HepG2 (cell line): ENCODE measurements around the gene BBC3. TPM values are rescaled to one million over a fixed set of nuclear protein-coding genes. Genes with fewer than 3 reads are reported as not detected.

ENCODE experiments used
- ADNP ChIP-seq: sonication (generic); formaldehyde crosslinking; IDR thresholded peaks from 2 replicates; pipeline ENCODE4 v1.4.0; 2020; ENCODE audit warnings: missing genetic modification reagents
- AKAP8 ChIP-seq: sonication (generic); formaldehyde crosslinking; IDR thresholded peaks from 2 replicates; pipeline ENCODE4 v1.5.1; 2020; ENCODE audit warnings: mild to moderate bottlenecking, missing genetic modification reagents
- CENPX ChIP-seq: sonication (generic); formaldehyde crosslinking; IDR thresholded peaks from 2 replicates; pipeline ENCODE4 v1.9.0; 2021; ENCODE audit warnings: mild to moderate bottlenecking, missing genetic modification reagents, moderate library complexity
- CHD4 ChIP-seq: fragments of 200-600 bp; sonication (generic); IDR thresholded peaks from 2 replicates; pipeline ENCODE4 v1.7.0; 2017; ENCODE audit warnings: mild to moderate bottlenecking, low read length, borderline replicate concordance
- HMGXB4 ChIP-seq, 2 experiments: sonication (generic) in 1 of 2; formaldehyde crosslinking in 1 of 2; IDR thresholded peaks; 2 replicates each; pipeline versions ENCODE4 v1.4.0 to v1.6.1; 2018 to 2020; ENCODE audit warnings: missing genetic modification reagents in 2 of 2, borderline replicate concordance in 1 of 2, low read depth in 1 of 2, mild to moderate bottlenecking in 1 of 2, missing biosample characterization in 1 of 2
- HNF4G ChIP-seq, 2 experiments: sonication (generic) in 1 of 2; formaldehyde crosslinking in 1 of 2; IDR thresholded peaks; 2 replicates each; pipeline versions ENCODE4 v1.4.0 to v1.6.1; 2011 to 2020; ENCODE audit warnings: borderline replicate concordance in 2 of 2, low read depth in 2 of 2, mild to moderate bottlenecking in 2 of 2, low read length in 1 of 2, missing genetic modification reagents in 1 of 2, moderate library complexity in 1 of 2
- KDM3A ChIP-seq: IDR thresholded peaks from 2 replicates; pipeline ENCODE4 v1.6.1; 2018; ENCODE audit warnings: low read depth, missing compliant biosample characterization
- MIER2 ChIP-seq: IDR thresholded peaks from 2 replicates; pipeline ENCODE4 v1.6.1; 2016; ENCODE audit warnings: missing biosample characterization, missing genetic modification reagents
- NCOA1 ChIP-seq: sonication (generic); formaldehyde crosslinking; IDR thresholded peaks from 2 replicates; pipeline ENCODE4 v1.9.0; 2021; ENCODE audit warnings: missing genetic modification reagents
- PTBP1 ChIP-seq: fragments of 200-400 bp; formaldehyde crosslinking; IDR thresholded peaks from 2 replicates; pipeline ENCODE4 v1.6.1; 2018; ENCODE audit warnings: low read length, low read depth; ENCODE audit not compliant: poor library complexity, severe bottlenecking
- SP1 ChIP-seq, 2 experiments: fragments of 450-650 bp in 1 of 2; sonication (generic) in 1 of 2; formaldehyde crosslinking in 1 of 2; IDR thresholded peaks; 2 replicates each; pipeline versions ENCODE4 v1.4.0 to v1.6.1; 2016 to 2020; ENCODE audit warnings: missing genetic modification reagents in 1 of 2
- STAG1 ChIP-seq: sonication (generic); formaldehyde crosslinking; IDR thresholded peaks from 2 replicates; pipeline ENCODE4 v1.4.0; 2020; ENCODE audit warnings: missing genetic modification reagents
- THRA ChIP-seq: sonication (generic); formaldehyde crosslinking; IDR thresholded peaks from 2 replicates; pipeline ENCODE4 v1.4.0; 2020; ENCODE audit warnings: missing genetic modification reagents, borderline replicate concordance
- XRCC5 ChIP-seq: fragments of 200-400 bp; formaldehyde crosslinking; optimal IDR thresholded peaks from 2 replicates; pipeline ENCODE3; 2017; ENCODE audit warnings: mild to moderate bottlenecking, low read length
- ZFP37 ChIP-seq: sonication (generic); formaldehyde crosslinking; IDR thresholded peaks from 2 replicates; pipeline ENCODE4 v1.4.0; 2020; ENCODE audit warnings: missing genetic modification reagents, borderline replicate concordance
- ZSCAN12 ChIP-seq: sonication (generic); formaldehyde crosslinking; IDR thresholded peaks from 2 replicates; pipeline ENCODE4 v1.9.0; 2021; ENCODE audit warnings: mild to moderate bottlenecking, missing genetic modification reagents
- polyA plus RNA-seq, 8 experiments: library from polyadenylated mRNA; depleted of rRNA in 3 of 8; stranded (reverse) in 7 of 8; unstranded in 1 of 8; fragments of >200 nt; fragmentation: Illumina TruSeq in 4 of 8; extraction: Trizol in 4 of 8; gene quantifications; 2 replicates each; pipeline versions ENCODE4 v1.2.1 to v1.2.3, GENCODE V29; 2011 to 2016; ENCODE audit warnings: low read depth in 4 of 8, missing spikeins in 1 of 8, mixed read lengths in 1 of 8; ENCODE audit not compliant: insufficient read depth in 1 of 8
- total RNA-seq, 5 experiments: library from RNA; depleted of rRNA; stranded (reverse); fragments of >200 nt; fragmentation: Illumina TruSeq; extraction: Trizol; gene quantifications; 2 replicates each; pipeline ENCODE4 v1.2.3, GENCODE V29; 2016; ENCODE audit warnings: low read depth in 1 of 5
- TF ChIP-seq, protein P1 (sequence below): sonication (generic); formaldehyde crosslinking; IDR thresholded peaks from 2 replicates; pipeline ENCODE4 v1.9.0; 2022; ENCODE audit warnings: missing genetic modification reagents, mild to moderate bottlenecking, borderline replicate concordance
- TF ChIP-seq, protein P2 (sequence below): sonication (generic); formaldehyde crosslinking; IDR thresholded peaks from 2 replicates; pipeline ENCODE4 v1.5.1; 2020; ENCODE audit warnings: mild to moderate bottlenecking, missing genetic modification reagents
- TF ChIP-seq, protein P3 (sequence below): sonication (generic); formaldehyde crosslinking; IDR thresholded peaks from 2 replicates; pipeline ENCODE4 v1.8.0; 2022; ENCODE audit warnings: mild to moderate bottlenecking, missing genetic modification reagents; ENCODE audit not compliant: insufficient replicate concordance

BBC3 gene
- total and polyA plus RNA-seq, 2 of the 13 experiments (the other 11 are each of a cell fraction or from before 2014, with no cell fraction given), result 6.1 to 8.8 TPM

GRCh38 chr19:47247308-47247990 lies 16.4 kb upstream of the BBC3 start (continued):
- no peak for TF ChIP-seq HNF4G (IDR thresholded peaks at IDR 0.05; ENCODE audit: borderline replicate concordance, low read depth, low read length)
- TF ChIP-seq HNF4G (CRISPR knock-in tag; IDR thresholded peaks at IDR 0.05; ENCODE audit: borderline replicate concordance, low read depth), result no peak
- TF ChIP-seq ZSCAN12 (CRISPR knock-in tag), result no peak
- TF ChIP-seq MIER2 (CRISPR knock-in tag), result no peak
- TF ChIP-seq, protein P1, sequence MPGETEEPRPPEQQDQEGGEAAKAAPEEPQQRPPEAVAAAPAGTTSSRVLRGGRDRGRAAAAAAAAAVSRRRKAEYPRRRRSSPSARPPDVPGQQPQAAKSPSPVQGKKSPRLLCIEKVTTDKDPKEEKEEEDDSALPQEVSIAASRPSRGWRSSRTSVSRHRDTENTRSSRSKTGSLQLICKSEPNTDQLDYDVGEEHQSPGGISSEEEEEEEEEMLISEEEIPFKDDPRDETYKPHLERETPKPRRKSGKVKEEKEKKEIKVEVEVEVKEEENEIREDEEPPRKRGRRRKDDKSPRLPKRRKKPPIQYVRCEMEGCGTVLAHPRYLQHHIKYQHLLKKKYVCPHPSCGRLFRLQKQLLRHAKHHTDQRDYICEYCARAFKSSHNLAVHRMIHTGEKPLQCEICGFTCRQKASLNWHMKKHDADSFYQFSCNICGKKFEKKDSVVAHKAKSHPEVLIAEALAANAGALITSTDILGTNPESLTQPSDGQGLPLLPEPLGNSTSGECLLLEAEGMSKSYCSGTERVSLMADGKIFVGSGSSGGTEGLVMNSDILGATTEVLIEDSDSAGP, result no peak
- TF ChIP-seq ZFP37 (CRISPR knock-in tag), result no peak
- TF ChIP-seq CHD4, result peak; percentile 48; the same call in 1 of the 2 replicates
- TF ChIP-seq PTBP1, result no peak
- TF ChIP-seq SP1 (IDR thresholded peaks at IDR 0.05), result no peak
- TF ChIP-seq SP1 (CRISPR knock-in tag; IDR thresholded peaks at IDR 0.05), result no peak
- no peak for TF ChIP-seq NCOA1 (CRISPR knock-in tag)
- no peak for TF ChIP-seq CENPX
- TF ChIP-seq, protein P2, sequence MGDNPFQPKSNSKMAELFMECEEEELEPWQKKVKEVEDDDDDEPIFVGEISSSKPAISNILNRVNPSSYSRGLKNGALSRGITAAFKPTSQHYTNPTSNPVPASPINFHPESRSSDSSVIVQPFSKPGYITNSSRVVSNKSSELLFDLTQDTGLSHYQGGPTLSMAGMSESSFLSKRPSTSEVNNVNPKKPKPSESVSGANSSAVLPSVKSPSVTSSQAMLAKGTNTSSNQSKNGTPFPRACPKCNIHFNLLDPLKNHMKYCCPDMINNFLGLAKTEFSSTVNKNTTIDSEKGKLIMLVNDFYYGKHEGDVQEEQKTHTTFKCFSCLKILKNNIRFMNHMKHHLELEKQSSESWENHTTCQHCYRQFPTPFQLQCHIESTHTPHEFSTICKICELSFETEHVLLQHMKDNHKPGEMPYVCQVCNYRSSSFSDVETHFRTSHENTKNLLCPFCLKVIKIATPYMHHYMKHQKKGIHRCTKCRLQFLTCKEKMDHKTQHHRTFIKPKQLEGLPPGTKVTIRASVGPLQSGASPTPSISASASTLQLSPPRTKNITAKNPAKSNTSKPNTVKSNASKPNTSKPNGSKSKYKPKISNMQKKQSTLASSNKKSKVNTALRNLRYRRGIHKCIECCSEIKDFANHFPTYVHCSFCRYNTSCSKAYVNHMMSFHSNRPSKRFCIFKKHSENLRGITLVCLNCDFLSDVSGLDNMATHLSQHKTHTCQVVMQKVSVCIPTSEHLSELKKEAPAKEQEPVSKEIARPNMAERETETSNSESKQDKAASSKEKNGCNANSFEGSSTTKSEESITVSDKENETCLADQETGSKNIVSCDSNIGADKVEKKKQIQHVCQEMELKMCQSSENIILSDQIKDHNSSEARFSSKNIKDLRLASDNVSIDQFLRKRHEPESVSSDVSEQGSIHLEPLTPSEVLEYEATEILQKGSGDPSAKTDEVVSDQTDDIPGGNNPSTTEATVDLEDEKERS, result no peak
- TF ChIP-seq STAG1, result peak; percentile 62
- no peak for TF ChIP-seq AKAP8 (CRISPR knock-in tag)
- peak; percentile 82 for TF ChIP-seq ADNP
- TF ChIP-seq XRCC5, result peak; percentile 66
- TF ChIP-seq KDM3A (CRISPR knock-in tag), result no peak
- no peak for TF ChIP-seq THRA (CRISPR knock-in tag)
- TF ChIP-seq HMGXB4 (CRISPR knock-in tag; IDR thresholded peaks at IDR 0.05; ENCODE audit: borderline replicate concordance in 1 of 2, low read depth in 1 of 2), result peak; percentile 55 to 70
- TF ChIP-seq, protein P3, sequence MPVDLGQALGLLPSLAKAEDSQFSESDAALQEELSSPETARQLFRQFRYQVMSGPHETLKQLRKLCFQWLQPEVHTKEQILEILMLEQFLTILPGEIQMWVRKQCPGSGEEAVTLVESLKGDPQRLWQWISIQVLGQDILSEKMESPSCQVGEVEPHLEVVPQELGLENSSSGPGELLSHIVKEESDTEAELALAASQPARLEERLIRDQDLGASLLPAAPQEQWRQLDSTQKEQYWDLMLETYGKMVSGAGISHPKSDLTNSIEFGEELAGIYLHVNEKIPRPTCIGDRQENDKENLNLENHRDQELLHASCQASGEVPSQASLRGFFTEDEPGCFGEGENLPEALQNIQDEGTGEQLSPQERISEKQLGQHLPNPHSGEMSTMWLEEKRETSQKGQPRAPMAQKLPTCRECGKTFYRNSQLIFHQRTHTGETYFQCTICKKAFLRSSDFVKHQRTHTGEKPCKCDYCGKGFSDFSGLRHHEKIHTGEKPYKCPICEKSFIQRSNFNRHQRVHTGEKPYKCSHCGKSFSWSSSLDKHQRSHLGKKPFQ (CRISPR knock-in tag), result no peak
